ENCODE results near the gene ZNHIT2. TPM values are rescaled to one million over a fixed set of nuclear protein-coding genes. Genes with fewer than 3 reads are reported as not detected.

The ZNHIT2 gene
- total and polyA plus RNA-seq, 2 of the 8 experiments (the other 6 are each of a cell fraction or from before 2014, with no cell fraction given), result 13.0 to 16.1 TPM

GRCh38 chr11:65159012-65159411, 41.5 kb upstream of the ZNHIT2 start (continued):
- TF ChIP-seq CBX5 (IDR thresholded peaks at IDR 0.05; ENCODE audit: low read depth, low read length), result no peak
- TF ChIP-seq SP4 (IDR thresholded peaks at IDR 0.05; ENCODE audit: low read length), result no peak
- TF ChIP-seq BRCA1 (IDR thresholded peaks at IDR 0.05; ENCODE audit: low read depth, low read length), result no peak
